KOPT-K1 (cell line): ENCODE results near the gene LPCAT2.

Experiments used
- H3K27ac ChIP-seq: fragments of 200-600 bp; sonication (generic); 2 replicates; pipeline ENCODE4 v1.5.1; 2016; ENCODE audit warnings: antibody characterized with exemption, mild to moderate bottlenecking, low read depth, low read length; ENCODE audit not compliant: poor library complexity, severe bottlenecking
- H3K36me3 ChIP-seq: fragments of 200-600 bp; sonication (generic); 2 replicates; pipeline ENCODE4 v1.5.1; 2017; ENCODE audit warnings: antibody characterized with exemption, mild to moderate bottlenecking, low read length, moderate library complexity; ENCODE audit not compliant: insufficient read depth
- H3K9me3 ChIP-seq: fragments of 200-600 bp; sonication (generic); 2 replicates; pipeline ENCODE4 v1.5.1; 2017; ENCODE audit warnings: antibody characterized with exemption, low read length, mild to moderate bottlenecking; ENCODE audit not compliant: insufficient read depth, poor library complexity, severe bottlenecking

The LPCAT2 gene

GRCh38 chr16:55543472-55543871, 34.6 kb downstream of the LPCAT2 start:
- Histone ChIP-seq H3K9me3 (no peaks in the 10 kb centered on the region), H3K27ac (no peak overlapping the region), H3K36me3 (no peaks in the 10 kb centered on the region)

GRCh38 chr16:55552621-55553020, 43.7 kb downstream of the LPCAT2 start:
- H3K9me3 ChIP-seq: no peaks in the 10 kb centered on the region
- H3K36me3 ChIP-seq: no peaks in the 10 kb centered on the region
- no peak overlapping the region for H3K27ac ChIP-seq

- no peak overlapping the region for H3K27ac ChIP-seq
- H3K36me3 ChIP-seq: no peaks in the 10 kb centered on the region
- H3K9me3 ChIP-seq: no peaks in the 10 kb centered on the region
Observed at GRCh38 chr16:55555436-55555835, 46.6 kb downstream of the LPCAT2 start.

- no peak overlapping the region for H3K27ac ChIP-seq
Observed at GRCh38 chr16:55557186-55557585, 48.3 kb downstream of the LPCAT2 start.

GRCh38 chr16:55559233-55559632, 50.4 kb downstream of the LPCAT2 start:
- Histone ChIP-seq H3K36me3 (no peaks in the 10 kb centered on the region), H3K9me3 (no peaks in the 10 kb centered on the region), H3K27ac (no peak overlapping the region)

More at GRCh38 chr16:55557186-55557585, 48.3 kb downstream of the LPCAT2 start:
- Histone ChIP-seq H3K36me3 (no peaks in the 10 kb centered on the region), H3K9me3 (no peaks in the 10 kb centered on the region)

GRCh38 chr16:55559933-55560516, 51.2 kb downstream of the LPCAT2 start:
- Histone ChIP-seq H3K9me3 (no peaks in the 10 kb centered on the region), H3K36me3 (no peaks in the 10 kb centered on the region), H3K27ac (no peak overlapping the region)

- Histone ChIP-seq H3K27ac (no peak overlapping the region), H3K36me3 (no peaks in the 10 kb centered on the region), H3K9me3 (no peaks in the 10 kb centered on the region)
Observed at GRCh38 chr16:55561319-55561848, 52.5 kb downstream of the LPCAT2 start.

- no peak overlapping the region for H3K27ac ChIP-seq
- no peaks in the 10 kb centered on the region for H3K36me3 ChIP-seq
- H3K9me3 ChIP-seq: no peaks in the 10 kb centered on the region
Observed at GRCh38 chr16:55562936-55563335, 54.1 kb downstream of the LPCAT2 start.

- Histone ChIP-seq H3K27ac (no peak overlapping the region), H3K9me3 (no peaks in the 10 kb centered on the region), H3K36me3 (no peaks in the 10 kb centered on the region)
Observed at GRCh38 chr16:55563797-55564196, 54.9 kb downstream of the LPCAT2 start.

GRCh38 chr16:55565086-55565485, 56.2 kb downstream of the LPCAT2 start:
- Histone ChIP-seq H3K27ac (no peak overlapping the region), H3K9me3 (no peaks in the 10 kb centered on the region), H3K36me3 (no peaks in the 10 kb centered on the region)

- Histone ChIP-seq H3K27ac (no peak within 1 kb of the TSS), H3K36me3 (no peaks in the 10 kb centered on the region), H3K9me3 (no peaks in the 10 kb centered on the region)
Observed at GRCh38 chr16:55566432-55567175, 57.7 kb downstream of the LPCAT2 start, which contains the start of gene CAPNS2. Gene CAPNS2, plus strand, starts transcription at chr16:55566684. Its CDS starts 73 bp downstream, at chr16:55566757.

GRCh38 chr16:55567382-55567781, 58.5 kb downstream of the LPCAT2 start:
- H3K27ac ChIP-seq: no peak overlapping the region
- no peaks in the 10 kb centered on the region for H3K36me3 ChIP-seq
- H3K9me3 ChIP-seq: no peaks in the 10 kb centered on the region

GRCh38 chr16:55568207-55568606, 59.3 kb downstream of the LPCAT2 start:
- no peaks in the 10 kb centered on the region for H3K9me3 ChIP-seq
- no peaks in the 10 kb centered on the region for H3K36me3 ChIP-seq
- no peak overlapping the region for H3K27ac ChIP-seq

GRCh38 chr16:55569025-55569424, 60.2 kb downstream of the LPCAT2 start:
- Histone ChIP-seq H3K36me3 (no peaks in the 10 kb centered on the region), H3K27ac (no peak overlapping the region), H3K9me3 (no peaks in the 10 kb centered on the region)

GRCh38 chr16:55570159-55570558, 61.3 kb downstream of the LPCAT2 start:
- no peak overlapping the region for H3K27ac ChIP-seq
- no peaks in the 10 kb centered on the region for H3K9me3 ChIP-seq

More at GRCh38 chr16:55570159-55570558, 61.3 kb downstream of the LPCAT2 start:
- no peaks in the 10 kb centered on the region for H3K36me3 ChIP-seq
